PFSK-1 (cell line): ENCODE measurements around the gene LMF2.

Experiments used
- FOXP2 ChIP-seq: optimal IDR thresholded peaks from 2 replicates; pipeline ENCODE3; 2011; ENCODE audit warnings: borderline replicate concordance, control low read depth, inconsistent platforms; ENCODE audit not compliant: insufficient read depth; ENCODE audit errors: extremely low read length, extremely low read depth
- POLR2AphosphoS5 ChIP-seq: IDR thresholded peaks from 2 replicates; pipeline ENCODE4 v1.6.1; 2012; ENCODE audit warnings: low read depth, mild to moderate bottlenecking, control low read depth, low read length, moderate library complexity
- REST ChIP-seq, 2 experiments: IDR thresholded peaks; 2 replicates each; pipeline versions ENCODE4 v1.6.1 to v1.8.0; 2011 to 2012; ENCODE audit warnings: low read depth in 2 of 2, low read length in 2 of 2, control low read depth in 1 of 2, inconsistent platforms in 1 of 2, mild to moderate bottlenecking in 1 of 2, moderate library complexity in 1 of 2; ENCODE audit not compliant: insufficient read depth in 1 of 2
- SIN3A ChIP-seq: IDR thresholded peaks from 2 replicates; pipeline ENCODE4 v1.6.1; 2012; ENCODE audit warnings: mild to moderate bottlenecking, low read length, moderate library complexity, borderline replicate concordance; ENCODE audit not compliant: insufficient read depth
- TAF1 ChIP-seq: IDR thresholded peaks from 2 replicates; pipeline ENCODE4 v1.6.1; 2012; ENCODE audit warnings: low read length, control low read depth, borderline replicate concordance; ENCODE audit not compliant: insufficient read depth

The LMF2 gene

GRCh38 chr22:50481045-50481439, 26.5 kb downstream of the LMF2 start:
- no peak for TF ChIP-seq REST (IDR thresholded peaks at IDR 0.05; ENCODE audit: insufficient read depth in 1 of 2, low read depth in 2 of 2, low read length in 2 of 2)
- no peak for TF ChIP-seq TAF1
- no peak for TF ChIP-seq FOXP2
- TF ChIP-seq SIN3A: no peak
- no peak for TF ChIP-seq POLR2AphosphoS5

- TF ChIP-seq SIN3A (no peak), REST (IDR thresholded peaks at IDR 0.05; ENCODE audit: insufficient read depth in 1 of 2, low read depth in 2 of 2, low read length in 2 of 2) (no peak), FOXP2 (no peak), TAF1 (no peak), POLR2AphosphoS5 (no peak)
These were observed 27.8 kb downstream of the LMF2 start for GRCh38 chr22:50479721-50480120.

- no peak for TF ChIP-seq REST (IDR thresholded peaks at IDR 0.05; ENCODE audit: insufficient read depth in 1 of 2, low read depth in 2 of 2, low read length in 2 of 2)
- no peak for TF ChIP-seq FOXP2
- TF ChIP-seq TAF1: no peak
- no peak for TF ChIP-seq SIN3A
- no peak for TF ChIP-seq POLR2AphosphoS5
These were observed 29.6 kb downstream of the LMF2 start for GRCh38 chr22:50477923-50478322.

GRCh38 chr22:50476868-50477267, 30.6 kb downstream of the LMF2 start:
- TF ChIP-seq SIN3A (no peak), REST (IDR thresholded peaks at IDR 0.05; ENCODE audit: insufficient read depth in 1 of 2, low read depth in 2 of 2, low read length in 2 of 2) (no peak)

- no peak for TF ChIP-seq TAF1
- no peak for TF ChIP-seq REST (IDR thresholded peaks at IDR 0.05; ENCODE audit: insufficient read depth in 1 of 2, low read depth in 2 of 2, low read length in 2 of 2)
- no peak for TF ChIP-seq SIN3A
- no peak for TF ChIP-seq FOXP2
- no peak for TF ChIP-seq POLR2AphosphoS5
These were observed 31.9 kb downstream of the LMF2 start for GRCh38 chr22:50475652-50476002.
